HepG2 (cell line): ENCODE results near the gene H2AZ2. TPM values are rescaled to one million over a fixed set of nuclear protein-coding genes. Genes with fewer than 3 reads are reported as not detected.

Experiments
- CAMTA2 ChIP-seq: sonication (generic); formaldehyde crosslinking; IDR thresholded peaks from 2 replicates; pipeline ENCODE4 v1.4.0; 2020; ENCODE audit warnings: mild to moderate bottlenecking, missing genetic modification reagents, borderline replicate concordance
- CEBPZ ChIP-seq: IDR thresholded peaks from 2 replicates; pipeline ENCODE4 v1.6.1; 2012; ENCODE audit warnings: low read length, improper control_type of control experiment
- HOXA3 ChIP-seq: sonication (generic); formaldehyde crosslinking; IDR thresholded peaks from 2 replicates; pipeline ENCODE4 v1.5.0; 2020; ENCODE audit warnings: missing genetic modification reagents
- MAFF ChIP-seq: IDR thresholded peaks from 2 replicates; pipeline ENCODE4 v1.6.1; 2011; ENCODE audit warnings: low read depth, low read length, improper control_type of control experiment
- MBD4 ChIP-seq: IDR thresholded peaks from 2 replicates; pipeline ENCODE4 v1.6.1; 2012; ENCODE audit warnings: low read length, inconsistent platforms, borderline replicate concordance
- MIER3 ChIP-seq: IDR thresholded peaks from 2 replicates; pipeline ENCODE4 v1.6.1; 2016; ENCODE audit warnings: missing compliant biosample characterization, borderline replicate concordance
- MYPOP ChIP-seq: sonication (generic); formaldehyde crosslinking; IDR thresholded peaks from 2 replicates; pipeline ENCODE4 v1.8.1; 2023; ENCODE audit warnings: mild to moderate bottlenecking, moderate library complexity, missing genetic modification reagents
- RAD51 ChIP-seq: fragments of 450-650 bp; IDR thresholded peaks from 2 replicates; pipeline ENCODE4 v1.6.1; 2016; ENCODE audit warnings: borderline replicate concordance
- SAFB2 ChIP-seq: sonication (generic); formaldehyde crosslinking; IDR thresholded peaks from 2 replicates; pipeline ENCODE4 v1.5.1; 2020; ENCODE audit warnings: missing genetic modification reagents, low read depth, mild to moderate bottlenecking, borderline replicate concordance
- SUZ12 ChIP-seq: fragments of 150-350 bp; IDR thresholded peaks from 2 replicates; pipeline ENCODE4 v1.6.1; 2014; ENCODE audit warnings: low read depth, low read length
- ZNF101 ChIP-seq: sonication (generic); formaldehyde crosslinking; IDR thresholded peaks from 2 replicates; pipeline ENCODE4 v1.4.0; 2020; ENCODE audit warnings: mild to moderate bottlenecking, low read depth, missing genetic modification reagents, borderline replicate concordance
- ZNF646 ChIP-seq: sonication (generic); formaldehyde crosslinking; IDR thresholded peaks from 2 replicates; pipeline ENCODE4 v1.9.0; 2021; ENCODE audit warnings: mild to moderate bottlenecking, missing genetic modification reagents
- ZNF703 ChIP-seq: sonication (generic); formaldehyde crosslinking; IDR thresholded peaks from 2 replicates; pipeline ENCODE4 v1.5.1; 2020; ENCODE audit warnings: missing genetic modification reagents, mild to moderate bottlenecking, moderate library complexity, borderline replicate concordance
- ZNF782 ChIP-seq: sonication (generic); formaldehyde crosslinking; IDR thresholded peaks from 2 replicates; pipeline ENCODE4 v1.4.0; 2020; ENCODE audit warnings: missing genetic modification reagents, mild to moderate bottlenecking, borderline replicate concordance
- polyA plus RNA-seq, 8 experiments: library from polyadenylated mRNA; depleted of rRNA in 3 of 8; stranded (reverse) in 7 of 8; unstranded in 1 of 8; fragments of >200 nt; fragmentation: Illumina TruSeq in 4 of 8; extraction: Trizol in 4 of 8; gene quantifications; 2 replicates each; pipeline versions ENCODE4 v1.2.1 to v1.2.3, GENCODE V29; 2011 to 2016; ENCODE audit warnings: low read depth in 4 of 8, missing spikeins in 1 of 8, mixed read lengths in 1 of 8; ENCODE audit not compliant: insufficient read depth in 1 of 8
- total RNA-seq, 5 experiments: library from RNA; depleted of rRNA; stranded (reverse); fragments of >200 nt; fragmentation: Illumina TruSeq; extraction: Trizol; gene quantifications; 2 replicates each; pipeline ENCODE4 v1.2.3, GENCODE V29; 2016; ENCODE audit warnings: low read depth in 1 of 5

Gene H2AZ2
- total and polyA plus RNA-seq, 2 of the 13 experiments (the other 11 are each of a cell fraction or from before 2014, with no cell fraction given) = 121 to 223 TPM

GRCh38 chr7:44847920-44848634 lies at the start of gene H2AZ2 (continued):
- TF ChIP-seq ZNF646 = no peak
- no peak for TF ChIP-seq CAMTA2
- no peak for TF ChIP-seq RAD51
- no peak; the same call in 1 of the 2 replicates for TF ChIP-seq ZNF782 (CRISPR knock-in tag)
- no peak for TF ChIP-seq ZNF703 (CRISPR knock-in tag)
- no peak for TF ChIP-seq ZNF101 (CRISPR knock-in tag)
- peak; percentile 59 for TF ChIP-seq HOXA3 (CRISPR knock-in tag)
- no peak for TF ChIP-seq MBD4
- TF ChIP-seq MAFF = no peak
- peak; percentile 60 for TF ChIP-seq MYPOP (CRISPR knock-in tag)
- no peak for TF ChIP-seq MIER3 (CRISPR knock-in tag)
- TF ChIP-seq SAFB2 (CRISPR knock-in tag) = no peak
- peak; percentile 91 for TF ChIP-seq CEBPZ
- no peak for TF ChIP-seq SUZ12
- TF ChIP-seq, all 625 proteins: peak for 219
